DOHH2 (cell line): ENCODE measurements around the gene PLA1A.

Experiments used
- EZH2phosphoT487 ChIP-seq: fragments of 200-600 bp; sonication (generic); IDR thresholded peaks from 2 replicates; pipeline ENCODE4 v1.6.1; 2017; ENCODE audit warnings: borderline replicate concordance, mild to moderate bottlenecking, antibody characterized with exemption, low read length, moderate library complexity, mixed read lengths
- TF ChIP-seq, protein P1 (sequence below): fragments of 200-600 bp; sonication (generic); IDR thresholded peaks from one replicate; pipeline ENCODE4 v1.5.1; 2014; ENCODE audit warnings: antibody characterized with exemption, mild to moderate bottlenecking, low read depth, low read length; ENCODE audit not compliant: poor library complexity, severe bottlenecking

- TF ChIP-seq, protein P1, sequence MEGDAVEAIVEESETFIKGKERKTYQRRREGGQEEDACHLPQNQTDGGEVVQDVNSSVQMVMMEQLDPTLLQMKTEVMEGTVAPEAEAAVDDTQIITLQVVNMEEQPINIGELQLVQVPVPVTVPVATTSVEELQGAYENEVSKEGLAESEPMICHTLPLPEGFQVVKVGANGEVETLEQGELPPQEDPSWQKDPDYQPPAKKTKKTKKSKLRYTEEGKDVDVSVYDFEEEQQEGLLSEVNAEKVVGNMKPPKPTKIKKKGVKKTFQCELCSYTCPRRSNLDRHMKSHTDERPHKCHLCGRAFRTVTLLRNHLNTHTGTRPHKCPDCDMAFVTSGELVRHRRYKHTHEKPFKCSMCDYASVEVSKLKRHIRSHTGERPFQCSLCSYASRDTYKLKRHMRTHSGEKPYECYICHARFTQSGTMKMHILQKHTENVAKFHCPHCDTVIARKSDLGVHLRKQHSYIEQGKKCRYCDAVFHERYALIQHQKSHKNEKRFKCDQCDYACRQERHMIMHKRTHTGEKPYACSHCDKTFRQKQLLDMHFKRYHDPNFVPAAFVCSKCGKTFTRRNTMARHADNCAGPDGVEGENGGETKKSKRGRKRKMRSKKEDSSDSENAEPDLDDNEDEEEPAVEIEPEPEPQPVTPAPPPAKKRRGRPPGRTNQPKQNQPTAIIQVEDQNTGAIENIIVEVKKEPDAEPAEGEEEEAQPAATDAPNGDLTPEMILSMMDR, result no peak
- no peak for TF ChIP-seq EZH2phosphoT487
Observed at GRCh38 chr3:119596398-119596797, 1.3 kb upstream of the PLA1A start.
